Pancreas (tissue), 10 donors: ENCODE data around the gene TOM1. TPM values are rescaled to one million over a fixed set of nuclear protein-coding genes. Genes with fewer than 3 reads are reported as not detected.

Experiments used
- ATAC-seq, 4 donors: fragments of 200-7000 bp; cut with Tn5 transposase; one replicate each; pipeline versions ENCODE4 v1.8.0 to v1.9.1; 2020; ENCODE audit warnings: mild to moderate bottlenecking in 4 of 4, moderate library complexity in 4 of 4
- DNase-seq, 6 donors: peaks; one replicate each; pipeline ENCODE4 v3.0.0-alpha.2; 2020
- FAIRE-seq: peaks from 2 replicates; lab custom pipeline; 2012; peaks lifted over from hg19 to GRCh38; lab: Jason Lieb, UNC
- H3K27ac ChIP-seq, 4 donors: fragments of 200-600 bp; sonication (generic); 1 replicate in 3 of 4; 2 replicates in 1 of 4; pipeline versions ENCODE4 v1.5.0 to v1.8.0; 2020
- H3K27me3 ChIP-seq, 4 donors: fragments of 200-600 bp; one replicate each; pipeline ENCODE4 v1.8.0; 2021
- H3K36me3 ChIP-seq, 3 donors: fragments of 200-600 bp; sonication (generic) in 1 of 3; one replicate each; pipeline versions ENCODE4 v1.5.0 to v1.8.0; 2020 to 2021
- H3K4me1 ChIP-seq, 3 donors: fragments of 200-600 bp; one replicate each; pipeline ENCODE4 v1.8.0; 2021
- H3K4me3 ChIP-seq, 4 donors: fragments of 200-600 bp; sonication (generic) in 2 of 4; one replicate each; pipeline versions ENCODE4 v1.5.0 to v1.8.0; 2020 to 2021
- H3K9me3 ChIP-seq, 4 donors: fragments of 200-600 bp; one replicate each; pipeline ENCODE4 v1.8.0; 2021
- WGBS, 2 donors: extraction: QIAGEN DNeasy Blood & Tissue Kit; methylation state at CpG; one replicate each; pipeline ENCODE4 v1.1.7; 2013; 5-methylcytosine and 5-hydroxymethylcytosine counted together
- intact Hi-C, 3 donors: fragments of 100-400 bp; cut with DNase I; formaldehyde crosslinking; loops; one replicate each; pipeline versions ENCODE4 v1.11.1 to v1.14.2; 2022
- polyA plus RNA-seq, 2 donors: library from polyadenylated mRNA; stranded (reverse); fragments of 200-250 nt; gene quantifications; one replicate each; pipeline ENCODE4 v1.2.3, GENCODE V29; 2013
- total RNA-seq, 6 donors: library from RNA; stranded (reverse); fragmentation: NEBNext Ultra II Directional in 4 of 6; extraction: Animal tissue kit (Norgen Biotek cat#: 25700) in 4 of 6; gene quantifications; one replicate each; pipeline versions ENCODE4 v1.2.1 to v1.2.4, GENCODE V29; 2021 to 2023
- TF ChIP-seq, protein P1 (sequence below), 4 donors: fragments of 200-600 bp; sonication (generic) in 3 of 4; IDR thresholded peaks; one replicate each; pipeline versions ENCODE4 v1.5.0 to v1.8.0; 2021; ENCODE audit warnings: antibody characterized with exemption in 4 of 4
- donor health status: healthy with polysubstance abuse.
- donor health status: DM: no; HTN: no; CAD: no; lungs with moderate emphysema.
- donor health status: DM: no; HTN: no; CAD: no.
- donor health status: control.
- donor health status: control.
- donor health status: Bipolar disorder and iron deficiency.
- donor health status: DM: yes; HTN: yes; CAD: no.
- donor health status: DM: no; HTN: no; CAD: no.
- donor health status: DM: no; HTN: no; CAD: no.
- donor health status: DM: yes; HTN: yes; CAD: no.

The TOM1 gene
- total and polyA plus RNA-seq, 8 donors, result 18.4 to 33.7 (median 21.0) TPM

DNA sequence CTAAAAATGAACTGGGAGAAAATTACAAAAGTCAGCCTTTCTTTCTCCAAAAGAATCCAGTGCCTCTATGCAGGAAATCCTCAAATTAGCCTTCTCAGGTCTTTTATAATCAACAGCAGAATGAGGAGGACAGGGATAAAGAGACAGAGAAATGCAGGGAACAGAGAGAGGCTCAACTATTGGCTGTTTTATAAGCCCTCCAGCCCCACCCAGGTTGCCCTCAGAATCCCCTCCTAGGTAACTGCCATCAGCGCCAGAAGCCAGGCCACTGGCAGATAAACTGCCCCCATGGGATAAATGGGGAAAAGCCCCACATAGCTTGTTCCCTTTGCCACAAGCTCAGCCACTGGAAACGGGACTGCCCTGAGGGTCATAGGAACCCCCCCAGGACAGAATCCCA, 70.3 kb downstream of the TOM1 start:
- DNase-seq, result no peak
- H3K4me3 ChIP-seq, result no peak overlapping the region
- peaks cover 0 to 3% (median 0%) of the 10 kb centered on the region in 3 donors for H3K4me1 ChIP-seq
- TF ChIP-seq, protein P1, sequence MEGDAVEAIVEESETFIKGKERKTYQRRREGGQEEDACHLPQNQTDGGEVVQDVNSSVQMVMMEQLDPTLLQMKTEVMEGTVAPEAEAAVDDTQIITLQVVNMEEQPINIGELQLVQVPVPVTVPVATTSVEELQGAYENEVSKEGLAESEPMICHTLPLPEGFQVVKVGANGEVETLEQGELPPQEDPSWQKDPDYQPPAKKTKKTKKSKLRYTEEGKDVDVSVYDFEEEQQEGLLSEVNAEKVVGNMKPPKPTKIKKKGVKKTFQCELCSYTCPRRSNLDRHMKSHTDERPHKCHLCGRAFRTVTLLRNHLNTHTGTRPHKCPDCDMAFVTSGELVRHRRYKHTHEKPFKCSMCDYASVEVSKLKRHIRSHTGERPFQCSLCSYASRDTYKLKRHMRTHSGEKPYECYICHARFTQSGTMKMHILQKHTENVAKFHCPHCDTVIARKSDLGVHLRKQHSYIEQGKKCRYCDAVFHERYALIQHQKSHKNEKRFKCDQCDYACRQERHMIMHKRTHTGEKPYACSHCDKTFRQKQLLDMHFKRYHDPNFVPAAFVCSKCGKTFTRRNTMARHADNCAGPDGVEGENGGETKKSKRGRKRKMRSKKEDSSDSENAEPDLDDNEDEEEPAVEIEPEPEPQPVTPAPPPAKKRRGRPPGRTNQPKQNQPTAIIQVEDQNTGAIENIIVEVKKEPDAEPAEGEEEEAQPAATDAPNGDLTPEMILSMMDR (IDR thresholded peaks at IDR 0.05), result no peak
- 67 to 68% methylated on average over 2 of the region's 2 CpGs for WGBS, 2 donors
- no peaks in the 10 kb centered on the region for H3K27me3 ChIP-seq
- H3K9me3 ChIP-seq, result no peaks in the 10 kb centered on the region
- H3K27ac ChIP-seq, result no peak overlapping the region
- no peaks in the 10 kb centered on the region for H3K36me3 ChIP-seq
- intact Hi-C loops, result loop anchor here in 1 of 3 donors (10.0 kb wide), 1 partner anchor 45 kb away; no protein-coding TSS in a partner anchor
- no peak for FAIRE-seq
- ATAC-seq, result no peak

DNA sequence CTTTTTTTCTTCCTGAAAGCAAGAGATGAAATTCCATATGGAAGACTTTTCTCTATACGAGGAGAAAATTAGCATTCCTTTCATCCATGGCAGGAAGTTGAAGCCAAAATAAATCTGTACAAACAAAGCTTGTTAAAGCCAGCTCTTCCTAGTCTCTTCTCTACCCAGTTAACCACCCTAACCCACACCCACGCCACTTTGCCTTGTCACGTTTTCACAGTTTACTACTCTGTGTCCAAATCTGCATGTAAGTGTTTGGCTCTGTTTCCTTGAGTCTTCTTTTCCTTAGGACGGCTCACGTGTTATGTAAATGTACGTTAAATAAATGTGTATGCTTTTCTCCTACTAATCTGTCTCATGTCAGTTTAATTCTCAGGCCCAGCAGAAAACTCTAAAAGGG, 74.1 kb downstream of the TOM1 start:
- no peak overlapping the region for H3K27ac ChIP-seq
- no peaks in the 10 kb centered on the region for H3K36me3 ChIP-seq
- TF ChIP-seq, protein P1 (IDR thresholded peaks at IDR 0.05), result no peak
- no peak for FAIRE-seq
- no peak for DNase-seq
- 84 to 89% methylated on average over 6 of the region's 6 CpGs for WGBS, 2 donors
- H3K9me3 ChIP-seq, result no peaks in the 10 kb centered on the region
- peaks cover 0 to 13% (median 0%) of the 10 kb centered on the region in 3 donors for H3K4me1 ChIP-seq
- no peak for ATAC-seq
- H3K4me3 ChIP-seq, result no peak overlapping the region
- no peaks in the 10 kb centered on the region for H3K27me3 ChIP-seq
- intact Hi-C loops, result no loop called here

DNA sequence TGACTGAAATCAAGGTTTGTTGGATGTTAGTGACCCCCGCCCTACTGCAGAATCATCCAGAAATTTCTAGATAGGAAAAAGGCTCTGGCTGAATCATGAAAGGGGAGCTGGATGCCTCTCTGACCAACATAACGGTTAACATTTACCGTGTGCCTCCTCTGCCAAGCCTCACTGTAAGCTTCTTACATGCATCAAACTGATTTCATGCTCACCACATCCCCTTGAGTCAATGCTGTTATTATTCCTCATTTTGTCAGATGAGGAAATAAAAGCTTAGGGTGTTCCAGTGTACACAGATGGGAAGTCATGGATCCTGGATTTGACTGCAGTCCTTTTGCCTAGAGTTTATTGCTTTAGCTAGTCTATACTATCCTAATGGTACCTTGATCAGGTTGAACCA, 75.3 kb downstream of the TOM1 start:
- Histone ChIP-seq H3K4me3 (no peak overlapping the region), H3K27ac (no peak overlapping the region), H3K36me3 (no peaks in the 10 kb centered on the region), H3K27me3 (no peaks in the 10 kb centered on the region), H3K4me1 (peaks cover 0 to 13% (median 0%) of the 10 kb centered on the region in 3 donors), H3K9me3 (no peaks in the 10 kb centered on the region)
- TF ChIP-seq, protein P1 (IDR thresholded peaks at IDR 0.05), result no peak
- intact Hi-C loops, result no loop called here
- ATAC-seq (no peak), DNase-seq (no peak), FAIRE-seq (no peak)
- 86 to 87% methylated on average over 3 of the region's 3 CpGs for WGBS, 2 donors

DNA sequence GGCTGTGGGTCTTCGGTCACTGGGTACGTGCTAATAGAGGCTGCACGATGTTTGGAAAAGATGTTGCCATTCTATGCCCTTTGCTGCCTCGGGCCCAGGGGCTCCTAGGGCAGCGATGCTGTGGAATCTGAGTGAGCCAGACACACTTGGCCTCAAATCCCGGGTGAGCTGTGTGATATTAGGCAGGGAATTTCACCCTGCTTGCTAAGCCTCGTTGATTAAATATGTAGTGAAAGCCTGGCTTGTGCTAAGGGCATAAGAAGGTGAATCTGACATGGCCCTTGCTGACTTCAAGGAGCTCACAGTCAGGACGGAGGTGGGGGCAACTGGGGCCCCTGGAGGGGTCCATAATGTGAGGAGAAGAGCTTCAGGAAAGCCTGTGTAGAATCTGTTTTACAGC, 75.8 kb downstream of the TOM1 start:
- DNase-seq, result no peak
- no peak overlapping the region for H3K4me3 ChIP-seq
- intact Hi-C loops, result no loop called here
- no peaks in the 10 kb centered on the region for H3K27me3 ChIP-seq
- peaks cover 0 to 13% (median 0%) of the 10 kb centered on the region in 3 donors for H3K4me1 ChIP-seq
- no peaks in the 10 kb centered on the region for H3K9me3 ChIP-seq
- H3K27ac ChIP-seq, result no peak overlapping the region
- no peak for ATAC-seq
- FAIRE-seq, result no peak
- H3K36me3 ChIP-seq, result no peaks in the 10 kb centered on the region
- 73 to 80% methylated on average over 8 of the region's 8 CpGs for WGBS, 2 donors
- TF ChIP-seq, protein P1 (IDR thresholded peaks at IDR 0.05), result no peak

DNA sequence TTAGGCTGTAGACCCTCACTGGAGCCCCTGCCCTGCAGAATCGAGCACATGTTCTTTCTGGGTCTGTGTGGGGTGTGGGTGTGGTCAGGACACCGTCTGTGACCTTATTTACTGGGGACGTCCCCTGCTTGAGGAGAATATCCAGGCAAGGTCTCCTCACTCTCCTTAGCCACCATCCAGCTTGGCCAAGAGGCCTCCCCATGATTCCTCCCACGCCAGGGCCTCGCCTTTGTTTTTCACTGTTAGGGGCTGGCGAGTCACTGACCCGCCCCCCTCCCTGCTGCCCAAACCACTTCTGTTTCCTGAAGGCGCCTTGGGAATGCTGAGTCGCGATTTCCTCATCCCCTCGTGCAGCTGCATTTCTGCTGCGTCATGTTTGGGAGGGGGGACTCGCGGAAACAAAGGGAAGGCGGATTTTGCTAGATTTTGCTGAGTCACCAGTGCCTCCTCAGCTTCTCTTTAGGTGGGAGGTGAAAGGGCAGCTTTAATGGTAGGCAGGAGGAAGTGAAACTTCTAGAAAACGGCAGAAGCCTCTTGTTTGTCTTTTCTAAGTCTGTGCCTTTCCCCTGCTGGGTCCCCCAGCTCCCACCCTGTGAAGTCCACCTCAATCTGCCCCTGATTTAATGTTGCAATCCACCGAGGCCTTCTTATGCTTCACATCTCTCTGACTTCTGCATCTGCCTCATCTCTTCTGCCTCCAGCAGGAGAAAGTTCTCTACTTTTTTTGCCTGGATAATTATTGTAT, 77.2 kb downstream of the TOM1 start:
- Histone ChIP-seq H3K4me1 (peaks cover 0 to 13% (median 0%) of the 10 kb centered on the region in 3 donors), H3K27me3 (no peaks in the 10 kb centered on the region), H3K27ac (peak overlapping the region; percentile 6 to 82 (median 52)), H3K9me3 (no peaks in the 10 kb centered on the region), H3K36me3 (no peaks in the 10 kb centered on the region), H3K4me3 (peak overlapping the region in 1 of 4 donors; percentile 14)
- DNase-seq (peak; percentile 75 to 96 (median 91)), ATAC-seq (peak; percentile 57 to 67 (median 63)), FAIRE-seq (no peak)
- intact Hi-C loops, result no loop called here
- TF ChIP-seq, protein P1 (IDR thresholded peaks at IDR 0.05), result no peak
- WGBS, 2 donors, result 11 to 12% methylated on average over 17 of the region's 17 CpGs
